ENCODE results near the gene NRP1. TPM values are rescaled to one million over a fixed set of nuclear protein-coding genes. Genes with fewer than 3 reads are reported as not detected.
"Not testable (repeated sequence)": the region's sequence is repeated elsewhere in the genome, so short reads cannot be mapped to it uniquely, and the experiment has no call there.

The NRP1 gene
- total RNA-seq, 4 donors from 2014 or later = 3.1 to 27.7 (median 12.0) TPM

DNA sequence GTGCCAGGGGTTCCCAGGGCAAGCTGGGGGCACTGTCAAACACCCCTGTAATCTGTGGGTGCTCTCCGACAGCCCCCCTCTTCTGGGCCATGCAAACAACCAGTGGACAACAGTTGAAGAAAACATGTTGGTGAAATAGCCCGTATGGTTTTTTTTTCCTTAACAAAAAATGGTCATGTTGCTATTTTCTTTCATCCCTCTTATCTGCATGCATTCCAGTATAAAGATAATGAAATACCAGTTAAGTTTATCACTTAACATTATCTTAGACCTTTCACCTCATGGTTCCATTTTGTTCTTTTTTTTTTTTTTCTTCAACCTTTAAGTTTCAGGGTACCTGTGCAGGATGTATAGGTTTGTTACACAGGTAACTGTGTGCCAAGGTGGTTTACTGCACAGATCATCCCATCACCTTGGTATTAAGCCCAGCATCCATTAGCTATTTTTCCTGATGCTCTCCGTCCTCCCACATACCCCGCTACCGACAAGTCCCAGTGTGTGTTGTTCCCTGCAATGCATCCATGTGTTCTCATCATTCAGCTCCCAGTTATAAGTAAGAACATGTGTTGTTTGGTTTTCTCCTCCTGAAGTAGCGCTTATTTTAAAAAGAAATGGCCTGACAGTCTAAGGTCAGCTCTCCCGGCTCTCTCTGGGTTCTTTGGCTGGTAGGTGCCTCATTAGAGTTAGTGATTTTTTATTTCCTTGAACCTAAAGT lies 110.1 kb downstream of the NRP1 start:
- no peak overlapping the region for H3K4me3 ChIP-seq
- TF ChIP-seq, protein P1, sequence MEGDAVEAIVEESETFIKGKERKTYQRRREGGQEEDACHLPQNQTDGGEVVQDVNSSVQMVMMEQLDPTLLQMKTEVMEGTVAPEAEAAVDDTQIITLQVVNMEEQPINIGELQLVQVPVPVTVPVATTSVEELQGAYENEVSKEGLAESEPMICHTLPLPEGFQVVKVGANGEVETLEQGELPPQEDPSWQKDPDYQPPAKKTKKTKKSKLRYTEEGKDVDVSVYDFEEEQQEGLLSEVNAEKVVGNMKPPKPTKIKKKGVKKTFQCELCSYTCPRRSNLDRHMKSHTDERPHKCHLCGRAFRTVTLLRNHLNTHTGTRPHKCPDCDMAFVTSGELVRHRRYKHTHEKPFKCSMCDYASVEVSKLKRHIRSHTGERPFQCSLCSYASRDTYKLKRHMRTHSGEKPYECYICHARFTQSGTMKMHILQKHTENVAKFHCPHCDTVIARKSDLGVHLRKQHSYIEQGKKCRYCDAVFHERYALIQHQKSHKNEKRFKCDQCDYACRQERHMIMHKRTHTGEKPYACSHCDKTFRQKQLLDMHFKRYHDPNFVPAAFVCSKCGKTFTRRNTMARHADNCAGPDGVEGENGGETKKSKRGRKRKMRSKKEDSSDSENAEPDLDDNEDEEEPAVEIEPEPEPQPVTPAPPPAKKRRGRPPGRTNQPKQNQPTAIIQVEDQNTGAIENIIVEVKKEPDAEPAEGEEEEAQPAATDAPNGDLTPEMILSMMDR (IDR thresholded peaks at IDR 0.05) = no peak
- no peak for TF ChIP-seq POLR2A (IDR thresholded peaks at IDR 0.05)
- H3K9me3 ChIP-seq = no peaks in the 10 kb centered on the region
- DNase-seq = no peak
- WGBS, 2 donors = 82 to 90% methylated on average over 7 of the region's 7 CpGs
- intact Hi-C loops (cut with DNase I) = no loop called here
- H3K27ac ChIP-seq = peak overlapping the region in 1 of 4 donors; percentile 6
- peaks cover 0 to 6% (median 0%) of the 10 kb centered on the region in 3 donors for H3K4me1 ChIP-seq
- H3K36me3 ChIP-seq = peaks cover 0 to 46% (median 0%) of the 10 kb centered on the region in 3 donors
- H3K27me3 ChIP-seq = no peaks in the 10 kb centered on the region

GRCh38 chr10:33223326-33224000 lies 111.0 kb downstream of the NRP1 start:
- Histone ChIP-seq H3K27ac (peak overlapping the region in 1 of 4 donors; percentile 6), H3K9me3 (no peaks in the 10 kb centered on the region), H3K36me3 (peaks cover 0 to 46% (median 0%) of the 10 kb centered on the region in 3 donors), H3K27me3 (no peaks in the 10 kb centered on the region), H3K4me3 (no peak overlapping the region), H3K4me1 (peaks cover 0 to 6% (median 0%) of the 10 kb centered on the region in 3 donors)
- TF ChIP-seq, protein P1 (IDR thresholded peaks at IDR 0.05) = no peak
- TF ChIP-seq POLR2A (IDR thresholded peaks at IDR 0.05) = no peak
- intact Hi-C loops (cut with DNase I) = no loop called here
- 69 to 89% methylated on average over 1 to 3 of the region's 3 CpGs for WGBS, 2 donors
- no peak for DNase-seq

DNA sequence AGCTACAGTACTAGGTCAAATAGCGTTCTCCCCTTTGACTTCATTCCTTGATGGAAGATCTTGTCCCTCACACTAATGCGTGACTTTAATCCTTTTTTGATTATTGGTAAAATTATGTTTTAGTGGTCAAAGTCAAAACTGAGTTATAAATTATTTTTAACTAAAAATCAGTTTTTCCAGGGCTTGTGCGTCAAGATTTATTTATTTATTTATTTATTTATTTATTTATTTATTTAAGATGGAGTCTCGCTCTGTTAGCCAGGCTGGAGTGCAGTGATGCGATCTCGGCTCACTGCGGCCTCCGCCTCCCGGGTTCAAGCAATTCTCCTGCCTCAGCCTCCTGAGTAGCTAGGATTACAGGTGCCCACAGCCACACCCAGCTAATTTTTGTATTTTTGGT lies 112.2 kb downstream of the NRP1 start:
- H3K27me3 ChIP-seq; H3K9me3 ChIP-seq; DNase-seq; H3K27ac ChIP-seq; H3K4me3 ChIP-seq; intact Hi-C loops (cut with DNase I): not testable (repeated sequence)
- Histone ChIP-seq H3K4me1 (peaks cover 0 to 13% (median 0%) of the 10 kb centered on the region in 3 donors), H3K36me3 (peaks cover 0 to 46% (median 0%) of the 10 kb centered on the region in 3 donors)
- WGBS, 2 donors = 91 to 95% methylated on average over 9 of the region's 9 CpGs

GRCh38 chr10:33217854-33218253 lies 116.6 kb downstream of the NRP1 start:
- no peak for TF ChIP-seq POLR2A (IDR thresholded peaks at IDR 0.05)
- TF ChIP-seq, protein P1 (IDR thresholded peaks at IDR 0.05) = no peak
- H3K4me1 ChIP-seq = peaks cover 0 to 40% (median 7%) of the 10 kb centered on the region in 3 donors
- intact Hi-C loops (cut with DNase I) = no loop called here
- 57 to 59% methylated on average over 4 of the region's 4 CpGs for WGBS, 2 donors
- H3K27me3 ChIP-seq = no peaks in the 10 kb centered on the region
- DNase-seq = no peak
- H3K36me3 ChIP-seq = peaks cover 0 to 35% (median 0%) of the 10 kb centered on the region in 3 donors
- H3K27ac ChIP-seq = no peak overlapping the region
- no peaks in the 10 kb centered on the region for H3K9me3 ChIP-seq
- H3K4me3 ChIP-seq = no peak overlapping the region

DNA sequence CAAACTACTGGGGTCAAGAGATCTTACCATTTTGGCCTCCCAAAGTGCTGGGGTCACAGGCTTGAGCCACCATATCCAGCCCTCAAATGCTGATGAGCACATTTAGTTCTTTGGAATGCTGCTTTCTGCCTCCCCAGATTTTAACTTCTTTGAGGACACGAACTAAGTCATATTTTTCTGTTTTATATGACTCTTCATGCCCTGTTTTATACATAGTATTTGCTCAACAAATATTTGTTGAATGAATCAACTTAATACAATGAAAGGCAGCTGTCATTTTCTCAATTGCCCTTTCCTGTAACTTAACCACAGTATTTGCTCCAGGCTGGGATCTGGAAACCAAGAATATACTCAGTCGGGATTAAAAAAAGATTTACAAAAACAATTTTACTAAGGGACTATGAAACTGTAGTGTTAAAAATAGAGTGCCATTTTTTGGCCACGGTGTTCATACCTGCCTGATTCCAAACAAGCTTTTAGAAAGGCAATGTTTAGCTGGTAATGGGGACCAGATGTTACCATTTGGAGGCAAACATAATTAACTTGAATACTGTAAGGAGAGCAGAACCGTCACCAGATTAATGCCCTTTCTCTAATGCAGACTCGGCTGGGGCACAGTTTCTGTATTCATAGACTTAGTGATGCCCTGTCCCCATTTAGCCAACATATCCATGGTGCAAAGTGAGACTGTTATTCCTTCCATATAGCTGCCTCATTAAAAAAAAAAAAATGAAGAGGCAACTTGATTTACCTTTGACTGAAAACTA lies 117.6 kb downstream of the NRP1 start:
- Histone ChIP-seq H3K27ac (peak overlapping the region in 2 of 4 donors; percentile 34 to 54), H3K27me3 (no peaks in the 10 kb centered on the region), H3K4me3 (no peak overlapping the region), H3K36me3 (peaks cover 0 to 39% (median 0%) of the 10 kb centered on the region in 3 donors), H3K4me1 (peaks cover 0 to 51% (median 7%) of the 10 kb centered on the region in 3 donors), H3K9me3 (no peaks in the 10 kb centered on the region)
- no peak for DNase-seq
- intact Hi-C loops (cut with DNase I) = no loop called here
- 26 to 28% methylated on average over 5 of the region's 5 CpGs for WGBS, 2 donors
- no peak for TF ChIP-seq POLR2A (IDR thresholded peaks at IDR 0.05)
